Uterus (tissue), 4 donors: ENCODE results near the gene SDCCAG8. TPM values are rescaled to one million over a fixed set of nuclear protein-coding genes. Genes with fewer than 3 reads are reported as not detected.

Experiments
- DNase-seq, 2 donors: peaks; one replicate each; pipeline ENCODE4 v3.0.0-alpha.2; 2019 to 2020
- H3K27ac ChIP-seq, 2 donors: fragments of 200-600 bp; sonication (generic); 1 replicate in 1 of 2; 2 replicates in 1 of 2; pipeline ENCODE4 v1.5.1; 2016 to 2018
- H3K27me3 ChIP-seq, 2 donors: fragments of 200-600 bp; sonication (generic); one replicate each; pipeline ENCODE4 v1.5.1; 2018 to 2019; ENCODE audit warnings: control low read depth in 1 of 2
- H3K36me3 ChIP-seq, 2 donors: fragments of 200-600 bp; sonication (generic); one replicate each; pipeline ENCODE4 v1.5.1; 2019; ENCODE audit warnings: control low read depth in 1 of 2
- H3K4me1 ChIP-seq, 2 donors: fragments of 200-600 bp; sonication (generic); one replicate each; pipeline ENCODE4 v1.5.1; 2018 to 2019; ENCODE audit warnings: control low read depth in 1 of 2
- H3K4me3 ChIP-seq, 2 donors: fragments of 200-600 bp; sonication (generic); 1 replicate in 1 of 2; 2 replicates in 1 of 2; pipeline ENCODE4 v1.5.1; 2018 to 2019; ENCODE audit warnings: mild to moderate bottlenecking in 1 of 2
- H3K9me3 ChIP-seq, 2 donors: fragments of 200-600 bp; sonication (generic); one replicate each; pipeline ENCODE4 v1.5.1; 2019; ENCODE audit warnings: control low read depth in 1 of 2
- CTCF ChIP-seq, 4 experiments: fragments of 200-600 bp in 2 of 4; fragments of 450-650 bp in 2 of 4; sonication (generic) in 2 of 4; IDR thresholded peaks; one replicate each; pipeline ENCODE4 v1.5.1; 2016 to 2019; ENCODE audit warnings: antibody characterized with exemption in 4 of 4, mild to moderate bottlenecking in 2 of 4, moderate library complexity in 1 of 4
- POLR2A ChIP-seq, 2 donors: fragments of 450-650 bp; IDR thresholded peaks; one replicate each; pipeline ENCODE4 v1.6.1; 2016; ENCODE audit warnings: antibody characterized with exemption in 2 of 2, mild to moderate bottlenecking in 1 of 2, moderate library complexity in 1 of 2
- intact Hi-C: fragments of 100-400 bp; cut with DNase I; formaldehyde crosslinking; loops from one replicate; pipeline ENCODE4 v1.15.1; 2023; ENCODE audit warnings: low total_unique reads
- total RNA-seq, 4 donors: library from RNA; depleted of rRNA in 3 of 4; stranded (reverse); fragments of >200 nt in 3 of 4; gene quantifications; one replicate each; pipeline versions ENCODE4 v1.1.0 to v1.2.4, GENCODE V29; 2014 to 2023
- donor health status: DM: yes; HTN: yes; CAD: no.

SDCCAG8 gene
- total RNA-seq, 4 donors from 2014 or later = 19.2 to 54.8 (median 49.7) TPM

GRCh38 chr1:243474906-243475305 is 219.1 kb downstream of the SDCCAG8 start:
- Histone ChIP-seq H3K27me3 (no peaks in the 10 kb centered on the region), H3K4me3 (peak overlapping the region in 1 of 2 donors; percentile 37), H3K36me3 (no peaks in the 10 kb centered on the region), H3K4me1 (no peaks in the 10 kb centered on the region), H3K27ac (no peak overlapping the region), H3K9me3 (no peaks in the 10 kb centered on the region)
- DNase-seq = no peak
- intact Hi-C loops = no loop called here
- TF ChIP-seq POLR2A (IDR thresholded peaks at IDR 0.05) (no peak), CTCF (IDR thresholded peaks at IDR 0.05) (no peak)

DNA sequence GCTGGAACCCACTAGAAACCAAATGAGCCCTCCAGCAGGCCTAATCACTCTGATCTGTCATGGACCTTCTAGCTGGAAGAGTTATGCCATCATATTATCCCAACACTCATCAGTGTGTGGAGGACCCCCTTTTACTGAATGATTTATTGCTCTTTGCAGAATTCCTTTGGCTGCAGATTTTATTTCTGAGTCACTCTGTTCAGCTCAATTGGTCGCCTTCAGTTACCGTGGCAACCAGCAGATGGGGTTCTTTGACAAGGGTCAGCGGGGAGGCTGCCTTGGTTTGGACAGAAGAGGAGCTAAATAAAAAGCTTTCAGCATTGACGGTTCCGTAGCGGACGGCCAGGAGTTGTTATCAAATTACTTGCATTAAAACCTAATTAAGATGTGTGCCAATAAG is 220.1 kb downstream of the SDCCAG8 start:
- Histone ChIP-seq H3K27me3 (no peaks in the 10 kb centered on the region), H3K4me1 (no peaks in the 10 kb centered on the region), H3K4me3 (no peak overlapping the region), H3K36me3 (no peaks in the 10 kb centered on the region), H3K9me3 (no peaks in the 10 kb centered on the region), H3K27ac (no peak overlapping the region)
- no peak for TF ChIP-seq POLR2A (IDR thresholded peaks at IDR 0.05)
- no peak for TF ChIP-seq CTCF (IDR thresholded peaks at IDR 0.05)
- DNase-seq = no peak
- intact Hi-C loops = no loop called here

DNA sequence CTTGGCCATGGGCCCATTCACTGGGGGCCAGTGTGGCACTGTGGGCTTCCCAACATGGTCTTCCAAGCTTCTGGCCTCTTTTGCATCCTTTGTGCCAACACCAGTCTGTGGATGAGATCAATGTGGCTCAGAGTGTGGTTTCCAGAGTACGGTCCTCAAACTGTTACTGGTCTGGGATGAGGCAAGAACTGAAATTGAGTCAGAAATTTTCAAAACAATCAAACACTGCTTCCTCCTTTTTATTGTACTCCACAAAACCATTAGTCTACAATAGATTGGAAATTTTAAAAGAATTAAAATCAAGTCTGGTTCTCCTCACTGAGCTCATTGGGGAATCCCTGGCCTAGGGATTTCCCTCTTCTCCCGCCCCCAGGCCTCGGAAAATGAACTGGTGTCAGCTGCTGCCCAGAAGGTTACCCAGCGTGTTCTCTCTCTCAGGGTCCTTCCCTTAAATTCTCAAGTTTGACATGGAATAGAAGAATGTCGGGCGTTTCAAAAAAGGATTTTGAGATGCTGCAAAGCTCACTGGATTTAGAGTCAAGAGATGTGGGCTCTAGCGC is 222.0 kb downstream of the SDCCAG8 start:
- TF ChIP-seq POLR2A (IDR thresholded peaks at IDR 0.05) (no peak), CTCF (IDR thresholded peaks at IDR 0.05) (no peak)
- H3K4me1 ChIP-seq = no peaks in the 10 kb centered on the region
- no peak overlapping the region for H3K4me3 ChIP-seq
- no peaks in the 10 kb centered on the region for H3K27me3 ChIP-seq
- DNase-seq = no peak
- no peak overlapping the region for H3K27ac ChIP-seq
- intact Hi-C loops = no loop called here
- H3K36me3 ChIP-seq = no peaks in the 10 kb centered on the region
- H3K9me3 ChIP-seq = no peaks in the 10 kb centered on the region

GRCh38 chr1:243481101-243481500 is 225.3 kb downstream of the SDCCAG8 start:
- no peak for DNase-seq
- H3K4me3 ChIP-seq = no peak overlapping the region
- no peaks in the 10 kb centered on the region for H3K27me3 ChIP-seq
- no peak overlapping the region for H3K27ac ChIP-seq
- intact Hi-C loops = no loop called here
- no peaks in the 10 kb centered on the region for H3K36me3 ChIP-seq
- TF ChIP-seq CTCF (IDR thresholded peaks at IDR 0.05) = no peak
- TF ChIP-seq POLR2A (IDR thresholded peaks at IDR 0.05) = no peak
- H3K9me3 ChIP-seq = no peaks in the 10 kb centered on the region
- no peaks in the 10 kb centered on the region for H3K4me1 ChIP-seq

- no peak overlapping the region for H3K27ac ChIP-seq
- intact Hi-C loops = no loop called here
- peak in 1 of 2 donors; percentile 44 for DNase-seq
- no peaks in the 10 kb centered on the region for H3K4me1 ChIP-seq
- TF ChIP-seq CTCF (IDR thresholded peaks at IDR 0.05) (no peak), POLR2A (IDR thresholded peaks at IDR 0.05) (no peak)
- peak overlapping the region in 1 of 2 donors; percentile 30 for H3K4me3 ChIP-seq
- no peaks in the 10 kb centered on the region for H3K27me3 ChIP-seq
- H3K36me3 ChIP-seq = no peaks in the 10 kb centered on the region
- no peaks in the 10 kb centered on the region for H3K9me3 ChIP-seq
Measured at GRCh38 chr1:243482141-243483022, 226.5 kb downstream of the SDCCAG8 start.
